Measurements from ENCODE around the gene MRPL23.

Gene MRPL23

DNA sequence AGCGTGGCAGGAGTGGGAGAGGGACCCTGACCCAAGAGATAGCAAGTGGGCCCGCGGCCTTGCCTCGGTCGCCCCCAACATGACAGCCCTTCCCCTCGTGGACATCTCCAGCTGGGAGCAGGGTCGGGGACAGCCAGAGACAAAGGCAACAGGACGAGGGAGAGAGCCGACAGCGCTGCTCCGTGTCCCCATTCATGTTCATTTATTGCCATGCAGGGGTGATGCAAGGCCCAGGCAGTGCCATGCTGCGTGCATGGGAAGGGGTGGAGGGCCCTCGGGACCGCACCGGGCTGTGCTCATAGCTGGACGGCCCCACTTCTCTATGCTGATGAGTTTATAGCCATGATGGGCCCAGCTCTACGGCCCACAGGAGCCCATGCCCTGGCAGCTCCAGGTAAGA, 12.7 kb downstream of the MRPL23 start:
- no peak for DNase-seq

- no peak for DNase-seq
Observed at GRCh38 chr11:1963864-1964263, 16.7 kb downstream of the MRPL23 start.

DNA sequence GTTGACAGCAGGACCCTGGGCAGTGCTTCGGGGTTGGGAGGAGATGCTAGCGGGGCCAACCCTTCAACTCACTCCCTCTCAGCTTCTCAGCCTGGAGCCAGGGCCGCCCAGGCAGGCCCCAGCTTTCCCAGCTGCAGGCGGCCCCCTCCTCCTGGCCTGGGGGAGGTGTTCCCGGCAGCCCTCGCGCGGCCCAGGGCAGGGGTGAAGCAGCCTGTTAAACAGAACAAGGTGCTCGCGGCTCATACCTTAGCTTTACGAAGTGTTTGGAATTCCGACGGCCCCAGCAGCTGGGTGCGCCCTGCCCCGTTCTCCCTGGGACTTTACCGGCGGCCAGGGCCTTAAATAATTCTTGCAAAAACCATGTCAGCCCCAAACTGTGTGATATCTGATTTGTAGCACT, 17.2 kb downstream of the MRPL23 start:
- DNase-seq: no peak

DNA sequence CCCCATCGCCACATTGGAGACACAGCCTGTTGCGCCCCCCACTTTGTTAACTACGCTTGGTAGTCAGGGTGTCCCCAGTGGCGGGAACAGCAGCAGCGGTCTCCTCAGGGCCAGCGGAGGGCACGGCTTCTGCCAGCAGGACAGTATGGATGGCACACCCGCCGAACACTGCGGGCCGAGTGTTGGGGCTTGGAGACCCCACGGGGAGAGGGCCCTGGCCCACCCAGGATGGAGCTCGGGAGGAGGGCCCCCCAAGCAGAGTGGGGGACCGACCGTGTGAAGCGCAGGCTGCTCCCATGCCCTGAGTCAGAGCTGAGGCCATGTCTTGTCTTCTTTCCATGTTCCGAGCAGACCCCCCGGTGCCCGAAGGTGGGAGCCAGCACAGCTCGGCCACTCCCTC, 17.8 kb downstream of the MRPL23 start:
- DNase-seq: no peak

- no peak for DNase-seq
Observed at GRCh38 chr11:1966531-1966930, 19.4 kb downstream of the MRPL23 start.

- DNase-seq: no peak
Observed at GRCh38 chr11:1967641-1968225, 20.6 kb downstream of the MRPL23 start.

GRCh38 chr11:1968454-1969002, 21.4 kb downstream of the MRPL23 start:
- no peak for DNase-seq

DNA sequence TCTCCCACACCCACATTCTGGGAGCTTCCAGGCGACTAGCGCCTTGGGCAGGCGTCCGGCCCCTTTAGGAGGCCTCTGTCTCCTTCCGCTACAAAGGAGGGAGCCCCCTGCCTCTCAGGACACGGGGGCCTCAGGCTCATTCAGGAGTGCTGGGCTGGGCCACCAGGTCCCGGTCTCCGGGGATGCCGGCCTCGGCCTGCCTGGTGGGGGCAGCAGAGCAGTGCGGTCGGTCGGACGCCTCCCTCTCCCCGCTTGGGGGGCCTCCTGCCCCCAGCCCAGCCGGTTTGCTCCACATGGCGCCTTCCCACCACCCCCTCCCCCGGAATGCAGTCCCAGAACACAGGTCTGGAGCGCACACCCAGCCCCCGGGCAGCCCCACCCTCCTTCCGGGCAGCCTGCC, 21.9 kb downstream of the MRPL23 start:
- no peak for DNase-seq

DNA sequence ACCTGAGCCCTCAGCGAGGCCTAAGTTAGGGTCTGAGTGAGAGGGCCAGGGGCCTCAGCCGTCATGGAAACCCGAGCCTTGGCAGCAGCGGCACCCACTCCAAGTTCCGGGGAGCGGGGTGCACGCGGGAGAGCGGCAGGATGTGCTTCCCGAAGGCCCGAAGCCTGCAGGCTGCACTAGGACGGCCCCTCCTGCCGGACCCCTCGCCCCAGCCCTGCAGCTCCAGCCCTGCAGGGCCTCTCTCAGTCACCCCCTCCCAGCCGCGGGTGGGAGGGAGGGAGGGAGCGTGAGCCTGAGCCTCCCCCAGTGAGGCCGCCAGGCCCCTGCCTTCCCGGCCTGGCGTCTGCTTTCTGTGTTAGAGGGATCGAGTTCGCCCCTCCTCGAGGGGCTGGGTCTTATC, 22.6 kb downstream of the MRPL23 start:
- DNase-seq: no peak

GRCh38 chr11:1970956-1971355, 23.8 kb downstream of the MRPL23 start:
- no peak for DNase-seq

- DNase-seq: no peak
Observed at GRCh38 chr11:1975185-1975584, 28.1 kb downstream of the MRPL23 start.

- DNase-seq: no peak
Observed at GRCh38 chr11:1978720-1979473, 31.8 kb downstream of the MRPL23 start.

DNA sequence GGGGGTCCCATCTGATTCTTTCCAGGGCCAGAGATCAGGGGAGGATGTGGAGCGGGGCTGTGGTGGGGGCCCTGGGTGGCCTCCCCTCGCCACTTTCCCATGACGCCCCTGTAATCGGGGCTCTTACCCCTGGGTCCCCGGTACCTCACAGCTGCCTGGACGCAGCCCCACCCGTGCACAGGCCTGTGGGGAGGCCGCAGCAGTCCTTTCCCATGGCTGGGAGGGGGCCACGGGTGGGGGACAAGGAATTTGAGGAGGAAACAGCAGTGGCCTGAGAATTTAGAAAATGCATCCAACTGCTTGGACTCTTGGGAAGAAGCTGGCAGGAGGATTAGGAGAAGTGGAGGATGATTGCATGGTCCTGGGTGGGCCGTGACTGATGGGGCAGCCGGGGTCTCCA, 32.5 kb downstream of the MRPL23 start:
- DNase-seq: no peak

- no peak for DNase-seq
Observed at GRCh38 chr11:1982873-1983600, 35.9 kb downstream of the MRPL23 start.

DNA sequence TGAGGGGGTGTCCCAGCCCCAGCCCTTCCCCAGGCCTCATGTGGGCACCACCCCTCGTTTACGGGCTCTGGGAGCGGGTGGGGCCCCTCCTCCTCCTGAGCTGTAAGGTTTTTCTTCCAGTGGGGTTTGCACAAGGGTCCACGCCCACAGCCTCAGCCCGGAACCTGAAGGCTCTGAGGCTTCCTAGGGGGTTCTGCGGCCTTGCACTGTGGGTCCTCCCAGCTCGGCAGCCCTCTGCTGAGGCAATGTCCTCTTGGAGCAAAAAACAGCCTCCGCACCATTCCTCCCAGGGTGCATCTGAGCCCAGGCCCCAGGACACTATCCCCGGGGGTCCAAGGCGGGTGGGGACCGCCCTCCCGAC, 36.4 kb downstream of the MRPL23 start:
- no peak for DNase-seq

GRCh38 chr11:1987024-1987423, 39.9 kb downstream of the MRPL23 start:
- DNase-seq: no peak

GRCh38 chr11:1988174-1988573, 41.0 kb downstream of the MRPL23 start:
- DNase-seq: no peak

DNA sequence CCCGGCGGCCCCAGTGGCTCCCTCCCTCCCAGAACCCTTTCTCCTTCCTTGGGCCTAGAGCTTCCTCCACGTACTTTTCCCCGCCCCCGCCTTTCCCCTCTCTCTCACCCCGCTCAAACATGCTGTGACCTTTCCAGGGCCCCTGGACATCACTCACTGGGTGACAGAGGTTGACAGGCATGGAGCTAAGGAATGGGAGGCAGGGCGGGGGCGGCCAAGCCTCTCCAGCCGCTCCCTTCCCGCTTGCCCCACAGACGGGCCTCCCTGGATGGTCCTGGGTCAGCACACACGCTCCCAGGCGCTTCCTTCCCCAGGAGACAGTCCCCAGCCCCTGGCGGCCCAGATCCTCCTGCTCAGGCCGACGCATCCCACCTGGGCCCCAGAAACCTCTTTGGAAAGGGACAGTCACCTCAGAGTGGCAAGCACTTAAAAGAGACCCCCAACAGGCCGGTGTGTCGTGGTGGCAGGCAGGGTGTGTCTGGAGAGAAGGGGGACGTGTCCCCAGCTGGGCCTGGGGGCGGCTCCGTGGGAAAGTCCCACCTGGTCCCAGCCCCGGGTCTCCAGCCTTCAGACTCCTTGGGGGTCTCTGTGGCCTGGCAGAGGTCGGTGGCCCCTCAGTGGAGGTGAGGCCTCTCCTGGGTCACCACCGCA, 41.7 kb downstream of the MRPL23 start:
- DNase-seq: no peak

DNA sequence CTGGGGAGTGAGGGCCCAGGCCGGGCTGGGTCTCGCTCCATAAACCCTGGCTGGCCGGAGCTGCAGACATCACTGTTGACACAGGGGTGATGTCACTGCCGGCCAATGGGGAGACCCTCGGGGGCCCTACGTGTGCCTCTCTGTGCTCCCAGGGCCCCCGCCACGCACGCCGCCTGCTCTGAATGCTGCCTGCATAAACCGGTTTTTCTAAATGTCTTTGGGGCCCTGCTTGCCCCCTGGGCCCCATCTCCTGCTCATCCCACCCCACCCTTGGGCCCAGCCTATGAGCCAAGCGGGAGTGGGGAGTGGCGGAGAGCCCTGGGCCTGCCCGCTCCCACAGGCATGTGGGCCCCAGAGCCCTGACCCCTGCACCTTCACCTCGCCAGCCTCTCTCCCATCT, 42.8 kb downstream of the MRPL23 start:
- DNase-seq: no peak

- no peak for DNase-seq
Observed at GRCh38 chr11:1990872-1991578, 43.9 kb downstream of the MRPL23 start.

- DNase-seq: no peak
Observed at GRCh38 chr11:1992111-1992510, 45.0 kb downstream of the MRPL23 start.

DNA sequence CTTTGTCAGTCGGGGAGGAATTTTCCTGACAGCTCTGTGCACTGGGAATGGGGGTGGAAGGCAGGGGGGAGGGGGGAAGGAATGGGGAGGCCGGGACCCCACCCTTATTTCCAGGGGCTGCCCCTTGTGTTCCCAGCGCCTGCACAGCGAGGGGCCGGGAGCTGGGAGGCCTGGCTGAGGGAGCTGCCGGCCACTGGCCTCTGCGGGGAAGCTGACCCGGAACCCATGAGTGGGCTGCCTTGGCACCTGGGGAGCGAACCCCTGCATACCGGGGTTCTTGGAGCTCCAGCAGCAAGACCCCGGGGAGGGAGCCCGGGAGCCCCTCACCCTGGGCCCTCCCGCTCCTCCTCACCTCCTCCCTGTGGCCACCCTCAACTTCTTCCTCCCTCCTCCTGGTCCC, 47.0 kb downstream of the MRPL23 start:
- DNase-seq: no peak

- DNase-seq: no peak
Observed at GRCh38 chr11:1997755-1998154, 50.6 kb downstream of the MRPL23 start, which contains the start of gene H19. Gene H19 (minus strand): TSS chr11:1997842.

Measured in cerebellar nuclear complex (tissue), 1 donor.